Breast epithelium (tissue), 4 donors: ENCODE data around the gene KRCC1. TPM values are rescaled to one million over a fixed set of nuclear protein-coding genes. Genes with fewer than 3 reads are reported as not detected.
A peak's percentile ranks its signal among the peaks of the same experiment; 100 is the strongest.
"Not testable (repeated sequence)": the region's sequence is repeated elsewhere in the genome, so short reads cannot be mapped to it uniquely, and the experiment has no call there.

Source experiments
- DNase-seq, 2 donors: peaks; one replicate each; pipeline ENCODE4 v3.0.0-alpha.2; 2019; ENCODE audit warnings: low spot score in 2 of 2
- H3K27ac ChIP-seq, 2 donors: fragments of 200-600 bp; sonication (generic) in 1 of 2; one replicate each; pipeline ENCODE4 v1.5.1; 2016 to 2019; ENCODE audit warnings: mild to moderate bottlenecking in 1 of 2
- H3K27me3 ChIP-seq, 2 donors: fragments of 200-600 bp; sonication (generic) in 1 of 2; one replicate each; pipeline versions ENCODE4 v1.5.1 to v1.6.0; 2017 to 2019; ENCODE audit warnings: control low read depth in 1 of 2, mild to moderate bottlenecking in 1 of 2
- H3K36me3 ChIP-seq: fragments of 200-600 bp; one replicate; pipeline ENCODE4 v1.5.1; 2019
- H3K4me1 ChIP-seq, 2 donors: fragments of 200-600 bp; sonication (generic); one replicate each; pipeline ENCODE4 v1.5.1; 2016 to 2019; ENCODE audit warnings: control low read depth in 1 of 2
- H3K4me3 ChIP-seq, 3 donors: fragments of 200-600 bp; sonication (generic); 1 replicate in 2 of 3; 2 replicates in 1 of 3; pipeline ENCODE4 v1.5.1; 2016 to 2019; ENCODE audit warnings: mild to moderate bottlenecking in 3 of 3, moderate library complexity in 2 of 3
- H3K9me3 ChIP-seq, 2 donors: fragments of 200-600 bp; sonication (generic) in 1 of 2; one replicate each; pipeline ENCODE4 v1.5.1; 2016 to 2019; ENCODE audit warnings: control low read depth in 1 of 2
- CTCF ChIP-seq, 3 donors: fragments of 450-650 bp; IDR thresholded peaks; one replicate each; pipeline ENCODE4 v1.5.1; 2016 to 2017; ENCODE audit warnings: antibody characterized with exemption in 3 of 3, mild to moderate bottlenecking in 3 of 3, moderate library complexity in 3 of 3
- POLR2A ChIP-seq: fragments of 450-650 bp; IDR thresholded peaks from one replicate; pipeline ENCODE4 v1.6.1; 2016; ENCODE audit warnings: antibody characterized with exemption, mild to moderate bottlenecking, moderate library complexity
- POLR2AphosphoS5 ChIP-seq, 3 donors: sonication (generic); formaldehyde crosslinking; IDR thresholded peaks; one replicate each; pipeline ENCODE4 v1.6.1; 2017; ENCODE audit warnings: antibody characterized with exemption in 3 of 3
- intact Hi-C: fragments of 100-400 bp; cut with DNase I; formaldehyde crosslinking; loops from one replicate; pipeline ENCODE4 v1.15.1; 2023; ENCODE audit warnings: low total_unique reads
- total RNA-seq, 3 donors: library from RNA; depleted of rRNA; stranded (reverse); fragments of >200 nt; gene quantifications; one replicate each; pipeline ENCODE4 v1.1.0, GENCODE V29; 2016

Gene KRCC1
- total RNA-seq, 3 donors from 2014 or later, result 34.1 to 44.8 (median 39.2) TPM

- no peaks in the 10 kb centered on the region for H3K9me3 ChIP-seq
- no peak overlapping the region for H3K4me3 ChIP-seq
- H3K27ac ChIP-seq, result no peak overlapping the region
- peak in 1 of 2 donors; percentile 3 for DNase-seq
- no peak for TF ChIP-seq POLR2AphosphoS5 (IDR thresholded peaks at IDR 0.05)
- TF ChIP-seq CTCF (IDR thresholded peaks at IDR 0.05), result no peak
- TF ChIP-seq POLR2A, result no peak
- no peaks in the 10 kb centered on the region for H3K4me1 ChIP-seq
- intact Hi-C loops, result no loop called here
- no peaks in the 10 kb centered on the region for H3K36me3 ChIP-seq
- no peaks in the 10 kb centered on the region for H3K27me3 ChIP-seq
Measured at GRCh38 chr2:88005776-88006175, 49.8 kb downstream of the KRCC1 start.

- no peak for DNase-seq
- Histone ChIP-seq H3K27ac (no peak overlapping the region), H3K27me3 (no peaks in the 10 kb centered on the region), H3K4me3 (no peak overlapping the region), H3K9me3 (no peaks in the 10 kb centered on the region), H3K4me1 (no peaks in the 10 kb centered on the region), H3K36me3 (no peaks in the 10 kb centered on the region)
- intact Hi-C loops, result no loop called here
- TF ChIP-seq POLR2AphosphoS5 (IDR thresholded peaks at IDR 0.05), result no peak
- no peak for TF ChIP-seq POLR2A
- no peak for TF ChIP-seq CTCF (IDR thresholded peaks at IDR 0.05)
Measured at GRCh38 chr2:88003074-88003755, 52.4 kb downstream of the KRCC1 start.

DNA sequence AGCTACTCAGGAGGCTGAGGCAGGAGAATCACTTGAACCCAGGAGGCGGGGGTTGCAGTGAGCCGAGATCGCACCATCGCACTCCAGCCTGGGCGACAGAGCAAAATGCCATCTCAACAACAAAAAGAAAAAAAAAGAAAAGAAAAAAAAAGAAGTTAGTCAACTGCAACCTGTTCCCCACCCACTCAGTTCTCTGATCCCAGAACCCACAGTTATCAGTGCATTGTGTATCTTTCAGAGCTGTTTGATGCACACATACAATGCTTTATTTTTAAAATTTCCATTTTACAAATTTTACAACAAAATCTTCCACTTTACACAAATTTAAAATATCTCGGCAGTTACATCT lies 53.2 kb downstream of the KRCC1 start:
- TF ChIP-seq POLR2AphosphoS5 (IDR thresholded peaks at IDR 0.05), result no peak
- TF ChIP-seq CTCF (IDR thresholded peaks at IDR 0.05), result no peak
- TF ChIP-seq POLR2A, result no peak
- intact Hi-C loops, result no loop called here

GRCh38 chr2:88000474-88000873 lies 55.1 kb downstream of the KRCC1 start:
- DNase-seq, H3K4me1 ChIP-seq, H3K27ac ChIP-seq, intact Hi-C loops, H3K27me3 ChIP-seq, H3K36me3 ChIP-seq, H3K9me3 ChIP-seq, H3K4me3 ChIP-seq: not testable (repeated sequence)

More for the DNA sequence above, 53.2 kb downstream of the KRCC1 start:
- no peak overlapping the region for H3K27ac ChIP-seq
- no peak for DNase-seq
- no peaks in the 10 kb centered on the region for H3K27me3 ChIP-seq
- H3K9me3 ChIP-seq, result no peaks in the 10 kb centered on the region
- H3K36me3 ChIP-seq, result no peaks in the 10 kb centered on the region
- H3K4me1 ChIP-seq, result no peaks in the 10 kb centered on the region
- H3K4me3 ChIP-seq, result no peak overlapping the region

- Histone ChIP-seq H3K36me3 (no peaks in the 10 kb centered on the region), H3K4me1 (no peaks in the 10 kb centered on the region), H3K9me3 (no peaks in the 10 kb centered on the region), H3K4me3 (no peak overlapping the region), H3K27ac (no peak overlapping the region), H3K27me3 (no peaks in the 10 kb centered on the region)
- TF ChIP-seq CTCF (IDR thresholded peaks at IDR 0.05), result no peak
- no peak for TF ChIP-seq POLR2A
- TF ChIP-seq POLR2AphosphoS5 (IDR thresholded peaks at IDR 0.05), result no peak
- no peak for DNase-seq
- intact Hi-C loops, result no loop called here
Measured at GRCh38 chr2:87996570-87996969, 59.0 kb downstream of the KRCC1 start.

DNA sequence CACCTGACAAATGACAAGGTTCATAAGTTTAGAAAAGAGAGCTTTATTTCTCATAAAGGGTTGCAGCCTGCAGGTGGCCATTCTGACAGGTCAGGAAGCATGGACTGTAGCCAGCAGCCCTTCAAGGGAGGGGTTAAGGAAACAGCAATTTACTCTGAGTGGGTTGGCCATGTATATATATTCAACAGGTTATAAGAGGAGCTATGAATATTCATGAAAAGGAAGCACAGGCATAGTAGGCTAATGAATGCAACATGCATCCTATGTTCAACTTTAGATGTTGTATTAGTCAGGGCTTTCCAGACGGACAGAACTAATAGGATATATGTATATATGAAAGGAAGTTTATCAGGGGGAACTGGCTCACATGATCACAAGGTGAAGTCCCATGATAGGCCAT lies 59.8 kb downstream of the KRCC1 start:
- H3K27ac ChIP-seq, result no peak overlapping the region
- TF ChIP-seq POLR2AphosphoS5 (IDR thresholded peaks at IDR 0.05), result no peak
- TF ChIP-seq POLR2A, result no peak
- TF ChIP-seq CTCF (IDR thresholded peaks at IDR 0.05), result no peak
- no peak for DNase-seq
- no peak overlapping the region for H3K4me3 ChIP-seq
- no peaks in the 10 kb centered on the region for H3K4me1 ChIP-seq
- intact Hi-C loops, result no loop called here
- no peaks in the 10 kb centered on the region for H3K27me3 ChIP-seq
- no peaks in the 10 kb centered on the region for H3K36me3 ChIP-seq
- no peaks in the 10 kb centered on the region for H3K9me3 ChIP-seq

DNA sequence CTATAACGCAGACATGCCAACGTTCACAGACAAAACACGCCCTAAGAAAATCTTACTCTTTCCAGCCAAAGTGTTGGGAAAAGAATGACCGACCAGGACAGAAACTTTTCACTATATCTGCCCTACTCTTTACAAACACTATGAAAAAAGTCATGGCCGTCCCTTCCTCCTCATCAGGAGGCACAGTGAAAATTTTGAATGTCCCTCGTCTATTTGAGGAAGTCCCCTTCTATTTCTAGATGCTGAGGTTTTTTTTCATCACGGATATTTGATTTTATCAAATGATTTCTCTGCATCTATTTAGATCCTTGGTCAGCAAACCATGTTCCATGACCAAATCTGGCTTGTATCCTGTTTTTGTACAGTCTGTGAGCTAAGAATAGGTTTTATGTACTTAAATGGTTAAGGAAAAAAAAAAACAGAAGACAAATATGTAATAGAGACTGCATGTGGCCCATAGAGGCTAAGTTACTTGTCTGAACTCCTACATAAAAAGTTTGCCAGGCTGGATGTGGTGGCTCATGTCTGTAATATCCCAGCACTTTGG lies 61.2 kb downstream of the KRCC1 start:
- H3K4me1 ChIP-seq, H3K36me3 ChIP-seq, intact Hi-C loops, H3K27me3 ChIP-seq, H3K4me3 ChIP-seq, DNase-seq, H3K27ac ChIP-seq, H3K9me3 ChIP-seq: not testable (repeated sequence)

DNA sequence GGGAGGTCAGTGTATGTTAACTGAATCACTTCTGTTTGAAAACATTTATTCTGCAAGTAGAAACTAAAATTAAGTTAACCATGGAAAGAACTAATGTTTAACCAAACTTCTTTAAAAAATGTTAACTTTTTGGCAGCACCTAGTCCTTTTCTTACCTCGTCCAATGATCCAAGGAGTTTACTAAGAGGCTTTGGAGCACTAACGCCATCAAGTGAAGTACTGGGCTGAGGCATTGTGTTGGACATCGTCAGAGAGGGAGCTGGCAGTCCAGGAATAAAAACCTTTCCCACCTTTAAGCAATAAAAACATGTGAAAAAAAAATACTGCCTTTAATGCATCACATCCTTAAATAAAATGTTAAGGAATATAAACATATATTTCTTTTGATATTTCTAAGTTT lies 63.0 kb downstream of the KRCC1 start:
- H3K9me3 ChIP-seq, H3K4me1 ChIP-seq, H3K36me3 ChIP-seq, H3K4me3 ChIP-seq, H3K27me3 ChIP-seq, DNase-seq, intact Hi-C loops, H3K27ac ChIP-seq: not testable (repeated sequence)
